Mammary epithelial cell (primary cell): ENCODE data around the gene THEM4.
A peak's percentile ranks its signal among the peaks of the same experiment; 100 is the strongest.

Experiments used
- CTCF ChIP-seq, 2 donors: IDR thresholded peaks in 1 of 2; conservative IDR thresholded peaks in 1 of 2; 2 replicates each; pipeline ENCODE4 v1.5.1; 2011 to 2012; ENCODE audit warnings: inconsistent platforms in 2 of 2, low read length in 2 of 2, mild to moderate bottlenecking in 2 of 2, control low read depth in 1 of 2, low read depth in 1 of 2; ENCODE audit not compliant: insufficient read depth in 1 of 2; ENCODE audit errors: extremely low read depth in 1 of 2
- EZH2 ChIP-seq: IDR thresholded peaks from 2 replicates; pipeline ENCODE4 v1.6.1; 2012; ENCODE audit warnings: low read length, inconsistent platforms, borderline replicate concordance

- TF ChIP-seq CTCF (conservative IDR thresholded peaks at IDR 0.05 in 1 of 2, IDR thresholded peaks at IDR 0.05 in 1 of 2; ENCODE audit: extremely low read depth in 1 of 2, insufficient read depth in 1 of 2, low read depth in 1 of 2, low read length in 2 of 2) (peak; percentile 18 to 55), EZH2 (no peak)
These were observed 27.8 kb downstream of the THEM4 start for GRCh38 chr1:151881479-151881878.
